Myometrial cell (primary cell): ENCODE measurements around the gene CYP3A4. TPM values are rescaled to one million over a fixed set of nuclear protein-coding genes. Genes with fewer than 3 reads are reported as not detected.

ENCODE experiments used
- total RNA-seq: library from RNA; depleted of rRNA; stranded (reverse); fragments of >200 nt; gene quantifications from 2 replicates; pipeline ENCODE4 v1.2.3, GENCODE V29; 2015

The CYP3A4 gene
- not detected in 2 replicates for total RNA-seq

DNA sequence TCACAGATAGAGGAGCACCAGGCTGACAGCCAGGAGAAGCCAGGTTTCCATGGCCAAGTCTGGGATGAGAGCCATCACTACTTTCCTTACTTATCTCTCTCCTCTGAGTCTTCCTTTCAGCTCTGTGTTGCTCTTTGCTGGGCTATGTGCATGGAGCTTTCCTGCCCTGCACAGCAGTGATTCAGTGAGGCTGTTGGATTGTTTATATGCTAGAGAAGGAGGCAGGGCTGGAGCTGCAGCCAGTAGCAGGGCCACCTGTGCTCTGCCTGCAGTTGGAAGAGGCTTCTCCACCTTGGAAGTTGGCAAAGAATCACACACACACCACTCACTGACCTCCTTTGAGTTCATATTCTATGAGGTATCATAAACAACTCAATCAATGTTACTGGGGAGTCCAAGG lies at the start of gene CYP3A4:
Gene CYP3A4, minus strand, starts transcription at position 178 of the 400 bp plus-strand sequence. Its CDS starts 103 bp downstream, at position 75.

DNA sequence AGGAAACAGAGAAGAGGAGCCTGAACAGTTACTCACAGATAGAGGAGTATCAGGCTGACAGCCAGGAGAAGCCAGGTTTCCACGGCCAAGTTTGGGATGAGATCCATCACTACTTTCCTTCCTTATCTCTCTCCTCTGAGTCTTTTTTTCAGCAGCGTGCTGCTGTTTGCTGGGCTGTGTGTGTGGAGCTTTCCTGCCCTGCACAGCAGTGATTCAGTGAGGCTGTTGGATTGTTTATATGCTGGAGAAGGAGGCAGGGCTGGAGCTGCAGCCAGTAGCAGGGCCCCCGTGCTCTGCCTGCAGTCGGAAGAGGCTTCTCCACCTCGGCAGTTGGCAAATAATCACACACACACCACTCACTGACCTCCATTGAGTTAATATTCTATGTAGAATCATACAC lies 49.0 kb downstream of the CYP3A4 start, which contains the start of gene CYP3A7:
Gene CYP3A7, minus strand, starts transcription at position 210 of the 400 bp plus-strand sequence. Its CDS starts 103 bp downstream, at position 107.

Other genes with a start within 250 kb of the CYP3A4 start
- 4.0 and 5.5 TPM in 2 replicates for gene FAM200A, start 232.1 kb downstream of the CYP3A4 start, total RNA-seq
- gene ZNF655, start 225.5 kb downstream of the CYP3A4 start, total RNA-seq = 70.2 and 76.4 TPM in 2 replicates
- not detected in 2 replicates for gene TMEM225B, start 185.9 kb downstream of the CYP3A4 start, total RNA-seq
- gene ZSCAN25, start 167.2 kb downstream of the CYP3A4 start, total RNA-seq = 7.3 and 18.5 TPM in 2 replicates
- gene CYP3A5, start 104.2 kb downstream of the CYP3A4 start, total RNA-seq = 0.89 and 3.2 TPM in 2 replicates
- not detected in 2 replicates for gene CYP3A7, start 49.0 kb downstream of the CYP3A4 start, total RNA-seq
- gene CYP3A43, start 43.8 kb upstream of the CYP3A4 start, total RNA-seq = not detected in 2 replicates
- not detected in 2 replicates for gene OR2AE1, start 92.8 kb upstream of the CYP3A4 start, total RNA-seq
- 22.5 and 28.9 TPM in 2 replicates for gene TRIM4, start 135.3 kb upstream of the CYP3A4 start, total RNA-seq
- not detected in 2 replicates for gene GJC3, start 145.4 kb upstream of the CYP3A4 start, total RNA-seq
- gene AZGP1, start 191.8 kb upstream of the CYP3A4 start, total RNA-seq = not detected in 2 replicates
- 10.1 and 14.7 TPM in 2 replicates for gene ZKSCAN1, start 231.4 kb upstream of the CYP3A4 start, total RNA-seq